Osteocyte (in vitro differentiated cells): ENCODE measurements around the gene SERHL2. TPM values are rescaled to one million over a fixed set of nuclear protein-coding genes. Genes with fewer than 3 reads are reported as not detected.
A peak's percentile ranks its signal among the peaks of the same experiment; 100 is the strongest.
"Not testable (repeated sequence)": the region's sequence is repeated elsewhere in the genome, so short reads cannot be mapped to it uniquely, and the experiment has no call there.

Experiments
- DNase-seq: peaks from one replicate; pipeline ENCODE4 v3.0.0; 2021; ENCODE audit warnings: mixed read lengths; ENCODE audit not compliant: unreplicated experiment; ENCODE audit errors: extremely low spot score
- H3K27ac Mint-ChIP-seq: one replicate; pipeline ENCODE4 v1.8.0; 2021; ENCODE audit warnings: mild to moderate bottlenecking, mixed read lengths; ENCODE audit not compliant: unreplicated experiment
- H3K27me3 Mint-ChIP-seq: one replicate; pipeline ENCODE4 v1.8.0; 2021; ENCODE audit warnings: mixed read lengths; ENCODE audit not compliant: unreplicated experiment
- H3K36me3 Mint-ChIP-seq: one replicate; pipeline ENCODE4 v1.8.0; 2021; ENCODE audit warnings: mixed read lengths; ENCODE audit not compliant: unreplicated experiment
- H3K4me1 Mint-ChIP-seq: one replicate; pipeline ENCODE4 v1.8.0; 2021; ENCODE audit warnings: mixed read lengths; ENCODE audit not compliant: unreplicated experiment
- H3K4me3 Mint-ChIP-seq: one replicate; pipeline ENCODE4 v1.8.0; 2021; ENCODE audit warnings: mild to moderate bottlenecking, moderate library complexity, mixed read lengths; ENCODE audit not compliant: unreplicated experiment
- H3K9me3 Mint-ChIP-seq: one replicate; pipeline ENCODE4 v1.8.0; 2021; ENCODE audit warnings: mixed read lengths; ENCODE audit not compliant: unreplicated experiment
- CTCF ChIP-seq: fragments of 200-600 bp; sonication (generic); IDR thresholded peaks from 2 replicates; pipeline ENCODE4 v1.5.0; 2021; ENCODE audit warnings: antibody characterized with exemption, mild to moderate bottlenecking, moderate library complexity
- total RNA-seq: library from RNA; stranded (reverse); gene quantifications from 2 replicates; pipeline ENCODE4 v1.2.1, GENCODE V29; 2021

The SERHL2 gene
- total RNA-seq, 1 donor from 2014 or later = 1.3 TPM

GRCh38 chr22:42512273-42512990, 41.3 kb upstream of the SERHL2 start:
- H3K36me3 Mint-ChIP-seq = peaks cover 24% of the 10 kb centered on the region
- not testable (repeated sequence) for H3K4me3 Mint-ChIP-seq, H3K4me1 Mint-ChIP-seq, H3K9me3 Mint-ChIP-seq, H3K27me3 Mint-ChIP-seq, H3K27ac Mint-ChIP-seq, DNase-seq
- TF ChIP-seq CTCF = peak; percentile 39

DNA sequence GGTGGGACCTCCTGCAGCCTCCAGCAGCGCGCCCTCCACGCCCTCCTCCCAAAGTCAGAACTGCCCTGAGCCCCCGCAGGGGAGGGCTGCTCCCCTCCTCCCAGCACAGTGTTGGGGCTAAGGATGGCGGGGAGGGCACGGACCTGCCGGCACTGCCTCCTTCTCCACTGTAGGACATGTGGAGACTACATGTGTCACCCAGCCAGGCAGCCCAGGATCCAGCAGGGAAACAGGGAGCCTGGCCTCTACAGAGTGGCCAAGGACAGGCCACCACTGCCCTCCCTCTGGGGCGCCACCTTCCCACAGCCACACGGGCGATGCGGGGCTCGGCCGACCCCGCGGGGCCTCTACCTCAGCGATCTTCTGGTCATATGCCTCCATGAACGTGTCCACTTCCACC, 39.4 kb upstream of the SERHL2 start:
- not testable (repeated sequence) for H3K4me1 Mint-ChIP-seq, H3K27me3 Mint-ChIP-seq, DNase-seq, H3K27ac Mint-ChIP-seq, H3K4me3 Mint-ChIP-seq, H3K9me3 Mint-ChIP-seq
- peaks cover 24% of the 10 kb centered on the region for H3K36me3 Mint-ChIP-seq

GRCh38 chr22:42515304-42515703, 38.5 kb upstream of the SERHL2 start:
- DNase-seq, H3K27me3 Mint-ChIP-seq: not testable (repeated sequence)
- H3K4me1 Mint-ChIP-seq = peaks cover 12% of the 10 kb centered on the region

GRCh38 chr22:42515896-42516295, 37.9 kb upstream of the SERHL2 start:
- Mint-ChIP-seq H3K27me3 (no peaks in the 10 kb centered on the region), H3K9me3 (no peaks in the 10 kb centered on the region), H3K27ac (no peak overlapping the region), H3K36me3 (peaks cover 24% of the 10 kb centered on the region), H3K4me3 (no peak overlapping the region), H3K4me1 (peaks cover 12% of the 10 kb centered on the region)
- TF ChIP-seq CTCF = no peak
- no peak for DNase-seq

More at GRCh38 chr22:42515304-42515703, 38.5 kb upstream of the SERHL2 start:
- not testable (repeated sequence) for H3K27ac Mint-ChIP-seq, H3K4me3 Mint-ChIP-seq, H3K9me3 Mint-ChIP-seq
- H3K36me3 Mint-ChIP-seq = peaks cover 24% of the 10 kb centered on the region

GRCh38 chr22:42517103-42517502, 36.7 kb upstream of the SERHL2 start:
- H3K4me3 Mint-ChIP-seq, DNase-seq, H3K27ac Mint-ChIP-seq, H3K9me3 Mint-ChIP-seq, H3K27me3 Mint-ChIP-seq: not testable (repeated sequence)
- Mint-ChIP-seq H3K36me3 (peaks cover 20% of the 10 kb centered on the region), H3K4me1 (peaks cover 12% of the 10 kb centered on the region)

DNA sequence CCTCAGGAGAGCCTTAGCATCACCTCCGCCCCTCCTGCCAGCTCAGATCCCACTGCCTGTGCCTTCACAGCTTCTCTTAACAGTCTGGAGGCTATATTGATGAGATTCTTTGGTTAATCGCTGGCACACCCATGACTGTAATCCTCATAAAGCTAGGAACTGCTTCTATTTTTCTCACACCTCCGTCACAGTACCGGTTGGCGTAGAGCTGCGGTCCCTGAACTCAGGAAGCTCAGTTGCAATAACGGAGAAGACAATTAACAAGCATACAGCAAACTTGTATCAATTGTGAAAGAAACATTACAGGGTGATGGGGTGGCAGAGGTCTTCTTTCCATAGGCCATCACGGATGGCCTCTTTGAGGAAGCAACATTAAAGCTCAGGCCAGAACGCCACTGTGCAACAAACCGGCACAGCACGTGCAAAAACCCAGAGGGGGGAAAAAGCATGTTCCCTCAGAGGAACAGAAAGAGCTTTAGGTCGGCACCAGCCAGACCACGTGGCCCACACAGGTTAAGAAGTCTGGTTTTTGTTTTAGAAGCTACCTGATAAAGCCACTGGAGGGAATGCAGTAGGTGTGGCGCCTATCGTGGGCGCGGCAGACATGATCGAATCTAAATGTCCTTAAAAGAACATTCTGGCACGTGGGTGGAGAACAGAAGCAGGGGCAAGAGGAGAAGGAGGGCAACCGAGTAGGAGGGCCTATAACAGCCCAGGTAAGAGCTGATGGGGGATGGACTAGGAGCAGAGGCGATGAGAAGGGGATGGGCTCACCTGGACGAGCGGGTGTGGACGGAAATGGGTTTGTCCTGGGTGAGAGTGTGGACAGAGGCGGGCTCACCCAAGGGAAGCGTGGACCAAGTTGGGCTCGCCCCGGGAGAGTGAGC, 34.9 kb upstream of the SERHL2 start:
- peaks cover 16% of the 10 kb centered on the region for H3K36me3 Mint-ChIP-seq
- H3K27me3 Mint-ChIP-seq, DNase-seq, H3K9me3 Mint-ChIP-seq: not testable (repeated sequence)
- peak overlapping the region; percentile 96 for H3K4me3 Mint-ChIP-seq
- peak overlapping the region; percentile 87 for H3K27ac Mint-ChIP-seq
- H3K4me1 Mint-ChIP-seq = peaks cover 12% of the 10 kb centered on the region
